ENCODE measurements around the gene MAP1LC3B2. TPM values are rescaled to one million over a fixed set of nuclear protein-coding genes. Genes with fewer than 3 reads are reported as not detected.

Gene MAP1LC3B2
- total RNA-seq, 1 experiment from 2014 or later, result 1.5 TPM

- Mint-ChIP-seq H3K4me1 (peaks cover 34 to 39% of the 10 kb centered on the region in 2 experiments), H3K27ac (peak overlapping the region in 2 of 3 experiments; percentile 49 to 56; a peak in 1 of 7 replicates)
- peak overlapping the region; percentile 43 for H2AFZ ChIP-seq (ENCODE audit: low read length)
Measured at GRCh38 chr12:116599285-116600136, 40.3 kb downstream of the MAP1LC3B2 start.

More at GRCh38 chr12:116599285-116600136, 40.3 kb downstream of the MAP1LC3B2 start:
- Histone ChIP-seq H3K56ac (ENCODE audit: insufficient read length, low read depth, low read length) (no peak overlapping the region), H2BK12ac (ENCODE audit: insufficient read length, low read depth, low read length) (no peak overlapping the region), H3K9ac (ENCODE audit: extremely low read depth, insufficient read length, low read length) (no peak overlapping the region), H3K79me2 (ENCODE audit: insufficient read depth, low read length) (no peaks in the 10 kb centered on the region), H3K27me3 (ENCODE audit: insufficient read depth, low read length) (no peaks in the 10 kb centered on the region), H2AK5ac (ENCODE audit: insufficient read length, low read length) (no peak overlapping the region), H3K79me1 (ENCODE audit: insufficient read depth, low read depth, low read length, poor library complexity, severe bottlenecking) (no peaks in the 10 kb centered on the region), H3T11ph (ENCODE audit: low read length) (no peak overlapping the region), H2BK5ac (ENCODE audit: insufficient read length, low read length) (no peak overlapping the region), H4K91ac (ENCODE audit: insufficient read length, low read depth, low read length) (no peak overlapping the region), H3K27ac (ENCODE audit: insufficient read length, low read depth, low read length) (no peak overlapping the region), H3K23me2 (ENCODE audit: insufficient read length, low read depth, low read length, poor library complexity, severe bottlenecking) (no peaks in the 10 kb centered on the region), H4K8ac (replicated peaks; ENCODE audit: insufficient read length, low read depth, low read length) (no peak overlapping the region), H3K23ac (ENCODE audit: insufficient read length, low read depth, low read length) (no peak overlapping the region), H3K4me2 (ENCODE audit: insufficient read depth, insufficient read length, low read length) (peak overlapping the region; percentile 37), H4K5ac (ENCODE audit: insufficient read length, low read depth, low read length) (no peak overlapping the region), H2BK20ac (ENCODE audit: low read depth, low read length, poor library complexity, severe bottlenecking) (no peak overlapping the region), H3K14ac (ENCODE audit: insufficient read depth, low read length) (peak overlapping the region; percentile 76; the same call in 1 of the 2 replicates), H2BK120ac (ENCODE audit: low read depth, low read length, poor library complexity, severe bottlenecking) (no peak overlapping the region), H3K4me1 (ENCODE audit: insufficient read depth, low read length) (no peaks in the 10 kb centered on the region; the same call in 1 of the 2 replicates), H2BK15ac (ENCODE audit: low read depth, low read length) (no peak overlapping the region), H3K9me3 (ENCODE audit: control insufficient read depth, low read depth, low read length) (no peaks in the 10 kb centered on the region), H4K20me1 (ENCODE audit: control insufficient read depth, insufficient read depth, insufficient read length) (no peaks in the 10 kb centered on the region), H3K18ac (ENCODE audit: insufficient read length, low read depth, low read length) (no peak overlapping the region), H3K4ac (ENCODE audit: low read depth, low read length) (no peak overlapping the region)
- TF ChIP-seq CTCF (conservative IDR thresholded peaks at IDR 0.05), result peak; percentile 78
- no peaks in the 10 kb centered on the region; a peak in 1 of 5 replicates for H3K9me3 Mint-ChIP-seq
- peaks cover 2% of the 10 kb centered on the region for H3K27me3 Mint-ChIP-seq (ENCODE audit: low read depth)
- no CpG with 5 or more reads among the region's 30 CpGs for WGBS (ENCODE audit: extremely low coverage, insufficient read length, low lambda C conversion rate)
- peak; percentile 86 for DNase-seq
- peak overlapping the region in 1 of 2 experiments; percentile 33; a peak in 2 of 5 replicates for H3K4me3 Mint-ChIP-seq
- no peaks in the 10 kb centered on the region; a peak in 1 of 7 replicates for H3K36me3 Mint-ChIP-seq (ENCODE audit: insufficient read depth in 1 of 3, low read depth in 3 of 3)
